ENCODE data around the gene PRR12.
"Not testable (repeated sequence)": the region's sequence is repeated elsewhere in the genome, so short reads cannot be mapped to it uniquely, and the experiment has no call there.

Gene PRR12

DNA sequence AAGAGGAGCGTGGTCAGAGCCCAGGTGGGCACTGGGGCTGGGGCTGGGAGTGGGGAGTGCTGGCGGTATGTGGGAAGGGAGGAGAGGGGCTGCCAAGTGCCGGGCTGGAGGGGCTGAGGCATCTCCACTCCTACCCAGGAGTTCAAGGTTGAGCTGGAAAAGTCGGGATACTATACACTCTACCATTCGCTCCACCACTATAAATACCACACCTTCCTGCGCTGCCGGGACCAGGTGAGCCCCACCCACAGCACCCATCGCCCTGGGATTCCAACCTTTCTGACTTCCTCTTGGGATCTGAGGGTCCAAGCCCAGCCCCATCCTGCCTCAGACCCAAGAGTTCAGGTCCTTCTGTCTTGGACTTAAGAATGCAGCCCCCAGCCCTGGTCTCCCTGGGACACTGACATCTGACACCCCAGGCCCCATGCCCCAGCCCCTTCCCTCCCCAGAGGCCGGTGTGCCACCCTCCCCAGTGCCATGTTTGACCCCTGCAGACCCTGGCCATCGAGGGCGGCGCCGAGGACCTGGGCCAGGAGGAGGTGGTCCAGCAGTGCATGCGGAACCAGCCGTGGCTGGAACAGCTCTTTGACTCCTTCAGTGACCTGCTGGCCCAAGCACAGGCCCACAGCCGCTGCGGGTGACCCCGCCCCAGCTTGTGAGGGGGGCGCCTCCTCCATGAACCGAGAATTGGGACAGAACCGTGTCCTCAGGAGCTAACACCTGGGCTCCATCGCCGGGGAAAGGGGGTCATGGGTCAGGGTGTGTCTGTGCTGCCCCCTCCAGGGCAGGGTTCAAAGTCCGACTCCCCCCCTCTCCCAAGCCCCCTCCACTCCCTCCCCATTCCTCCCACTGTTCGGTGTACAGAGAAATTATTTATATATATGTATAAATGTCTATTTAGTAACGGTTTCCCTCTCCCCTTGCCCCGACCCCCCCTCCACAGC, 34.3 kb downstream of the PRR12 start:
- no peak for DNase-seq

DNA sequence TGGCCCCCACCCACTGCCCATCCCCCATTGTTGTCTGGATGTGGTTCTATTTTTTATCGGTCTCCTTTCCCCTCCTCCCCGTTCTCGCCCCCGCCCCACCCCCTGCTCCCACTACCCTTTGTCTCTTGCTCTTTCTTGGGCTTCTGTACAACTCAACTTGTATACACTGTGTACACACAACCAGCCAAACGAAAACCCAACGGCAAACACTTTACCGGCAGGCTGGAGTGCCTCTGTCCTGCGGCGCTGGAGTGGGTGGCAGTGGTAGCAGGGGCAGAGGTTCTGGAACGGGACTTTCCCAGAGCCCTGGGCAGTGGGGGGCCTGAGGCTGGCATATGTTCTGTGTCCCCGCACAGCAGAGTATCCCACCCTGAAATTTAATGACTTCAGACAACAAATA, 35.2 kb downstream of the PRR12 start:
- no peak for DNase-seq

DNA sequence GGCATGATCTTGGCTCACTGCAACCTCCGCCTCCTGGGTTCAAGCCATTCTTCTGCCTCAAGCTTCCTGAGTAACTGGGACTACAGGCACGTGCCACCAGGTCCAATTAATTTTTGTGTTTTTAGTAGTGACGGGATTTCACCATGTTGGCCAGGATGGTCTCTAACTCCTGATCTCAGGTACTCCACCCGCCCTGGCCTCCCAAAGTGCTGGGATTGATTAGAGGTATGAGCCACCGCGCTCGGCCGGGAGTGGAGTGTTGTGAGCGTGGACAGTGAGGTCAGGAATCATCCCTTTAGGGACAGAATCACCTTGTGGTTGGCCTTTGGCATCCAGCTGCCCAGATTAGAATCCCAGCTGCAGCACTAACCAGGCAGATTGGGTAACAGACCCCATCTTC, 38.7 kb downstream of the PRR12 start:
- DNase-seq, result no peak

GRCh38 chr19:49631014-49631588, 40.1 kb downstream of the PRR12 start:
- DNase-seq, result no peak

DNA sequence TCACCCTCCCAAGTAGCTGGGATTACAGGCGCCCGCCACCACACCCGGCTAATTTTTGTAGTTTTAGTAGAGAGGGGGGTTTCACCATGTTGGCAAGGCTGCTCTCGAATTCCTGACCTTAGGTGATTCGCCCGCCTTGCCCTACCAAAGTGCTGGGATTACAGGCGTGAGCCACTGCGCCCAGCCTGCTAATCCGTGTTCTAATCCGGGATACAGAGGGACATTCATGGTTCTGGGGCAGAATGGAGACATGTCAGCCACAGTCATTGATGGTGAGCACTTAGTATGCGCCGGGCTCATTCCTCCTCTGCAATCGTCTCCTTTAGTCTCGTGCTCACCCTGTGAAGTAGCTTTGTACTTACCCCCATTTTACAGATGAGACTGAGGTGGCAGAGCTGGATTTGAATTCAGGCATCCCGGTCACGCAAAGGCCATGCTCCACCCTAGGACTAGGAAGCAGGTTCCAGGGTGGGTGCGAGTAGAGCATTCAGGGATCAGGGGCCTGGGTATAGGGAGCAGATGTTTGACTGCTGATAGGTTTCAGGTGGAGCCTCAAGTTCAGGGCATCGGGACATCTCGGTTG, 40.7 kb downstream of the PRR12 start:
- DNase-seq, result no peak

DNA sequence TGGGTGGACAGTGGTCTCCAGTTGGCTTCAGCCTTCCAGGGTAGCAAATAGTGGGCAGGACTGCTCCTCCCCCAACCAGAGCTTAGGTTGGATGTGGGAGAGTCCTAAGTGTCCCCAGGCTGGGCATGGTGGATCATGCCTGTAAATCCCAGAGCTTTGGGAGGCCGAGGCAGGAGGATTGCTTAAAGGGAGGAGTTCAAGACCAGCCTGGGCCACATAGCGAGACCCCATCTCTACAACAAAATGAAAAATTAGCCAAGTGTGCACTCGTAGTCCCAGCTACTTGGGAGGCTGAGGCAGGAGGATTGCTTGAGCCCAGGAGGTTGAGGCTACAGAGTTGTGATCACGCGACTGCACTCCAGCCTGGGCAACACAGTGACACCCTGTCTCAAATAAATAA, 41.6 kb downstream of the PRR12 start:
- DNase-seq, result no peak

DNA sequence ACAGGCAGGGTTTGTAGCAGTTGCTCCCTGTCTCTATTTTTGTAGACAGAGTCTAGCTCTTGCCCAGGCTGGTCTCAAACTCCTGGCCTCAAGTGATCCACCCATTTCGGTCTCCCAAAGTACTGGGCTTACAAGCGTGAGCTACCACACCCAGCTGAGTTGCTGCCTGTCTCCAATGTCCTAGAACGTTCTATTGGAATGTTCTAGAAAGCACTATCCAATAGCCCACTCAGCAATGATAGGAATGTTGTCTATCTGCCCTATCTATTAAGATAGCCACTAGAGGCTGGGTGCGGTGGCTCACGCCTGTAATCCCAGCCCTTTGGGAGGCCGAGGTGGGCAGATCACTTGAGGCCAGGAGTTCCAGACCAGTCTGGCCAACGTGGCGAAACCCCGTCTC, 42.3 kb downstream of the PRR12 start:
- DNase-seq, result not testable (repeated sequence)

- no peak for DNase-seq
Measured at GRCh38 chr19:49635530-49636232, 44.7 kb downstream of the PRR12 start.

DNA sequence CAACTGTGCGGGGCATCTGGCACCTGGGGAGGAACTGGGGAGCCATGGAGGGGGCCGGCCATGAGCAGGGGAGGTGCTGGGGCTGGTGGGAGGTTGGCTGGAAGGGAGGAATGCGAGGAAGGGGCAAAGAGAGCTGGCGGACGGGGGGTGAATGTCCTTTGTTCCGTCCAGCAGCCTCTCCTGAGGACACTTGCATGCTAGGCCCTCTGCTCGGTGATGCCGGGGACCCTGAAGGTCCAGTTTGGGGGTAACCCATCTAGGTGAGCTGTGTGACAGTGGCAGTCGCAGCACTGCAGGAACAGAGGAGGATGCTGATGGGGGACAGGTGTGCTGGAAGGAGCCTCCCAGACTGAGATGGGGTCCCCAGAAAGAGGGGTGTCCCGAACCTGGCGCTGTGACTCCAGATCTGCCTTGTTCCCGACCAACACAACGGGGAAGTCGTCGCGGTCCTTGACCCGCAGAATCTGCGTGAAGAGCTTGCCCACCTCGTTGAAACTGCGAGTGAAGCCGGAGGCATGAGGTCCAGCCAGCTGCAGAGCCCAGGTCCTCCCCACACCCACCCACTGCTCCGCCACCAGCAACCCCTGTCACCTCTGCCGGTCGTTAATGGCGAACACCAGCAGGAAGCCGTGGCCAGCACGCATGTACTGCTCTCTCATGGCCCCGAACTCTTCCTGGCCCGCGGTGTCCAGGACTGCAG, 45.4 kb downstream of the PRR12 start:
- DNase-seq, result no peak

GRCh38 chr19:49637821-49638738, 47.1 kb downstream of the PRR12 start:
- peak; percentile 83 for DNase-seq

DNA sequence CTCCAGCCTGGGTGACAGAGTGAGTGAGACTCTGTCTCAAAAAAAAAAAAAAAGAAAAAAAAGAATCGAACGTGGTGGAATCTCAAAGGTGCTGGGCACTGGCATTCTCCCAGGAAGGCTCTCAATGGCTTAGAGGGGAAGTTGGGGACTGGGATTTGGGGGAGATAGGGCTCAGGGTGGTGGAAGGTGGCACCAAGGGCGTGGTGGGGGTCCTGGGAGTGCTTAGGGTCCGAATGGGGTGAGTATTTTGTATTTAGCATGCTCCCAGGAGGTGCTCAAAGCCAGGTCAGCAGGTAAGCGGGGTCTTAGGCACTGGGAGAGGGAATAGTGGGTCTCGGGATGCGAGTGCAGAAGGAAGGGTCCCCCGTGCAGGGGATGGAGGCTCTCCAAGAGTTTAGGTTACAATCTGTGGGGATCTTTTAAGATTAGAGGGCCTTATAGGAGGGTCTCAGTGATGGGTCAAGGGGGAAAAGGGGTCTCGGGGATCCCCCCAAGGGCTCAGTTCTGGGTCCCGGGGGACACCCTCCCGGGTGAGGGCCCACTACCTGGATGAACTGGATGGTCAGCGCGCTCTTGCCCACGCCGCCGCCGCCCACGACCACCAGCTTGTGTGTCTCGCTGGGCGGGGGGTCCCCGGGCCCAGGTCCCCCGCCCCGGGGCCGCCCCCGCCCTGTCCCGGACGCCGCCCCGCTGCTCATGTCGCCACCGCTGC, 48.6 kb downstream of the PRR12 start:
- DNase-seq, result no peak

GRCh38 chr19:49640113-49640898, 49.3 kb downstream of the PRR12 start, which contains the start of gene RRAS:
Gene RRAS (minus strand): TSS chr19:49640143. CDS start chr19:49640098, 45 bp downstream.
- DNase-seq, result peak; percentile 100

GRCh38 chr19:49641688-49642491, 50.9 kb downstream of the PRR12 start, which contains the start of gene SCAF1:
Gene SCAF1 (plus strand): TSS chr19:49642209. CDS start chr19:49645027, 2,818 bp downstream.
- DNase-seq, result peak; percentile 100

DNA sequence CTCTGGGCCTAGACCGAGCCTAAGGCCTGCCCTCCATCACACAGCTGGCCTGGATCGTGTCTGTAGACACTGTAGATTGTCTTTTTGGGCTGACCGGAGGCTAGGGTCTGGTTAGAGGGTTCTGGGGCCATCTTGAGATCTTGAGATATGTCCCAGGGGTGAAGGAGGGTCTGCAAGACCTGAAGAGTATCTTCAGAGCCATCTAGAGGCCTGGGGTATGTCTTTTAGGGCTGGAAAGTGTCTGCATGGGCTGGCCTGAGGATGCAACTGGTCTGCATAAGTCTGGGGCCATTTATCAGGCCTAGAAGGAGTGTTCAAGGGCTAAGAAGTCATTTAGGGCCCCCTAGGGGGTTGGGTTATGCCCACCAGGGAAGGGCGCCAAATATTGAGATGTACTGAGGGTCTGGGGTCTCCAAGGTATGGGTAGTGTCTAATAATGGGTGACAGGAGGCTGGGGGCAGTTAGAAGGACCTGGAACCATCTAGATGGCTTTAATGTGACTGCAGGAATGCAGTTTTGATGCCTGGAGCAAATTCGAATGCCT, 51.6 kb downstream of the PRR12 start:
- no peak for DNase-seq

- no peak for DNase-seq
Measured at GRCh38 chr19:49643466-49643865, 52.5 kb downstream of the PRR12 start.

GRCh38 chr19:49645592-49645991, 54.6 kb downstream of the PRR12 start:
- DNase-seq, result no peak

DNA sequence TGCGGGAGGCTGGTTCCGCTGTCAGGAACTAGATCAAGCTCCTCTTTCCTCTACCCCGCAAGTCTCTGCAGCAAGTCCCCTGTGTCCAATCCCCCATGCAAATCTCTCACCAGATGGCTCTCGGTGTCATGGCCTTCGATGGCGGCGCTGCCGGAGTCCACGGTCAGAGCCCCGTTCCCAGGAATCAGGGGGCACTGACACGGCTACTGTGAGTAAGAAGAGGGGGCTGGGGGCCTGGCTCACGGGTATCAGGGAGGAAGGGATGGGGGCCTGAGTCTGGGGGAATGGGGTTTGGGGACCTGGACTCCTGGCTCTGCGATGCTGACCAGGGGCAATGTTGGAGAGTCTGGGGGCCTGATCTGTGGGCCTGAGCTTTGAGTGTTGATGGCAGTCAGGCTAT, 55.0 kb downstream of the PRR12 start:
- DNase-seq, result no peak

DNA sequence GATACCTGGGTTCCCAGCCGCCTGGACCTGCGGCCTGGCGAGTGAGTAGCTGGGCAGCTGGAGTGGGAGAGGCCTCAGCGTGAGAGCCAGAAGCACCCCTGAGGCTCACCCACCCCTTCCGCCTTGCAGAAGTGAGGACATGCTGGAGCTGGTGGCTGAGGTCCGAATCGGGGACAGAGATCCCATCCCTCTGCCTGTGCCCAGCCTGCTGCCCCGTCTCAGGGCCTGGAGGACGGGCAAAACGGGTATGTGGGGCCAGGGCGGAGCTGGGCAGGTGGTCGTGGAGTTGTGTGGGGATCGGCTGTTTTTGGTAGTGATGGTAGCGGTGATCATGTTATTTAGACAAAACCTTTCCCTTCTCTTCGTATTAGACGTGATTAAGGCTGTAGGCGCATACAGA, 55.6 kb downstream of the PRR12 start:
- DNase-seq, result no peak

Measured in fibroblast of skin of right biceps (primary cell).